Right atrium auricular region (tissue), 2 donors: ENCODE data around the gene PCDHGA6. TPM values are rescaled to one million over a fixed set of nuclear protein-coding genes. Genes with fewer than 3 reads are reported as not detected.
"Not testable (repeated sequence)": the region's sequence is repeated elsewhere in the genome, so short reads cannot be mapped to it uniquely, and the experiment has no call there.

Experiments
- DNase-seq: peaks from one replicate; pipeline ENCODE4 v3.0.0-alpha.2; 2019; ENCODE audit warnings: low spot score
- H3K27ac ChIP-seq, 2 donors: fragments of 200-600 bp; sonication (generic); 1 replicate in 1 of 2; 2 replicates in 1 of 2; pipeline ENCODE4 v1.5.1; 2016 to 2019
- H3K27me3 ChIP-seq, 2 donors: fragments of 200-600 bp; sonication (generic); one replicate each; pipeline versions ENCODE4 v1.5.1 to v1.6.0; 2017 to 2019
- H3K36me3 ChIP-seq: fragments of 200-600 bp; sonication (generic); one replicate; pipeline ENCODE4 v1.5.1; 2016
- H3K4me1 ChIP-seq, 2 donors: fragments of 200-600 bp; sonication (generic); one replicate each; pipeline versions ENCODE4 v1.5.1 to v1.6.0; 2017 to 2019
- H3K4me3 ChIP-seq, 2 donors: fragments of 200-600 bp; sonication (generic); 1 replicate in 1 of 2; 2 replicates in 1 of 2; pipeline ENCODE4 v1.5.1; 2017 to 2019; ENCODE audit warnings: mild to moderate bottlenecking in 1 of 2, moderate library complexity in 1 of 2
- H3K9me3 ChIP-seq, 2 donors: fragments of 200-600 bp; sonication (generic); one replicate each; pipeline ENCODE4 v1.5.1; 2019
- CTCF ChIP-seq, 2 donors: fragments of 200-600 bp; sonication (generic); IDR thresholded peaks; one replicate each; pipeline ENCODE4 v1.5.1; 2019; ENCODE audit warnings: antibody characterized with exemption in 2 of 2
- total RNA-seq, 2 donors: library from RNA; depleted of rRNA; stranded (reverse); fragments of >200 nt; gene quantifications; one replicate each; pipeline ENCODE4 v1.1.0, GENCODE V29; 2016

Gene PCDHGA6
- 1 to 10 TPM; 4.7 to 5.3 TPM for total RNA-seq

DNA sequence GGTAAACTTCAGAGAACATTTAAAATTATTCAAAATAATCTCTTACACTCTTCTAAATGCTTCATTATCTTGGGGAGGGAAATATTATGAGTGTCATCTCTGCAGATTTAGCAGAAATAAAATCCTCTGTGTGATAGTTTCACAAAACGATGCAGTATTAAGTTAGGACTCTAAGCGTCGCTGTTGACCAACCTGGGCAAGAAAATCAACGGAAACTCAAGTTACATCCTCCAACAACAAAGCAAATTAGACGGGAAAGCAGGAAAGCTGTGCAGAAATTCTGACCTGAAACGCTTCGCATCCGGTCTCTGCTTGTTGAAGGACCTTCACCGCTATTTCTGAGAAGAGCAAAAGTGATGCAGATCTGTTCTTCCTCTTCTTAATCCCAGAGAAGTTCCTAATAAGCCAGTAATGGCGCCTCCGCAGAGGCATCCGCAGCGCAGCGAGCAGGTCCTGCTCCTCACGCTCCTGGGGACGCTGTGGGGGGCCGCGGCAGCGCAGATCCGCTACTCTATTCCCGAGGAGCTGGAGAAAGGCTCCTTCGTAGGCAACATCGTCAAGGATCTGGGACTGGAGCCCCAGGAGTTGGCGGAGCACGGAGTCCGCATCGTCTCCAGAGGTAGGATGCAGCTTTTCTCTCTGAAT lies at the start of gene PCDHGA6:
Gene PCDHGA6, plus strand, starts transcription at position 219 of the 645 bp plus-strand sequence. Its CDS starts 193 bp downstream, at position 412.
- H3K36me3 ChIP-seq = no peaks in the 10 kb centered on the region
- peak within 1 kb of the TSS; percentile 10 to 35 for H3K4me3 ChIP-seq
- H3K9me3 ChIP-seq = peaks cover 15 to 92% of the 10 kb centered on the region in 2 donors
- no peaks in the 10 kb centered on the region for H3K27me3 ChIP-seq
- peak in 1 of 2 donors; percentile 62 for TF ChIP-seq CTCF (IDR thresholded peaks at IDR 0.05)
- no peak within 1 kb of the TSS for H3K27ac ChIP-seq
- no peak for DNase-seq
- no peaks in the 10 kb centered on the region for H3K4me1 ChIP-seq

- no peaks in the 10 kb centered on the region for H3K36me3 ChIP-seq
- H3K27ac ChIP-seq = peak overlapping the region; percentile 75 to 87
- peaks cover 3 to 43% of the 10 kb centered on the region in 2 donors for H3K9me3 ChIP-seq
- no peak for DNase-seq
- H3K4me1 ChIP-seq = peaks cover 0 to 3% of the 10 kb centered on the region in 2 donors
- peak overlapping the region; percentile 46 to 51 for H3K4me3 ChIP-seq
- TF ChIP-seq CTCF (IDR thresholded peaks at IDR 0.05) = peak; percentile 26 to 71
- no peaks in the 10 kb centered on the region for H3K27me3 ChIP-seq
These were observed 47.4 kb upstream of the PCDHGA6 start for GRCh38 chr5:141326088-141326854.

GRCh38 chr5:141328231-141328630 lies 45.5 kb upstream of the PCDHGA6 start:
- H3K4me3 ChIP-seq = no peak overlapping the region
- H3K9me3 ChIP-seq = peaks cover 3 to 56% of the 10 kb centered on the region in 2 donors
- TF ChIP-seq CTCF (IDR thresholded peaks at IDR 0.05) = no peak
- no peak for DNase-seq
- no peaks in the 10 kb centered on the region for H3K27me3 ChIP-seq
- no peak overlapping the region for H3K27ac ChIP-seq
- no peaks in the 10 kb centered on the region for H3K4me1 ChIP-seq
- H3K36me3 ChIP-seq = no peaks in the 10 kb centered on the region

DNA sequence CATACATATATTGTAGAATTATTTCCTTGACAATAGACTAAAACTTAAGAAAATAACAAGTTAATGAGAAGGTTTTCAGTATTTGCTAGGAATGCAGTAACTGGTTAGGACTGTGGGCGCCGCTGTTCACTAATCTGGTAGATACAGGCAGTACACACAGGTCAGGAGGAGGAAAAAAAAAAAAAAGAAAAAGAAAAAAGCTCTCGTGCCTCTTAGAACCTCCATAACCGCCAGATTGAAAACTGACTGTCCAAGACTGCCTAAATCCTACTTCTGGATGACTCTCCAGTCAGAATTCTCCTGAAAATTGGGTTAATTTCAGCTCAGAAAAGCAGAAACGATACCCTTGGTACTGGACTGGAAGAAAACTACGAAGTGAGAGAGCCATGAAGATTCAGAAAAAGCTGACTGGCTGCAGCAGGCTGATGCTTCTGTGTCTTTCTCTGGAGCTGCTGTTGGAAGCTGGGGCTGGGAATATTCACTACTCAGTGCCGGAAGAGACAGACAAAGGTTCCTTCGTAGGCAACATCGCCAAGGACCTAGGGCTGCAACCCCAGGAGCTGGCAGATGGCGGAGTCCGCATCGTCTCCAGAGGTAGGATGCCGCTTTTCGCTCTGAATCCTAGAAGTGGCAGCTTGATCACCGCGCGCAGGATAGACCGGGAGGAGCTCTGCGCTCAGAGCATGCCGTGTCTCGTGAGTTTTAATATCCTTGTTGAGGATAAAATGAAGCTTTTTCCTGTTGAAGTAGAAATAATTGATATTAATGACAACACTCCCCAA lies 43.2 kb upstream of the PCDHGA6 start, which contains the start of gene PCDHGA1:
Gene PCDHGA1, plus strand, starts transcription at position 216 of the 782 bp plus-strand sequence.
- peak in 1 of 2 donors; percentile 63 for TF ChIP-seq CTCF (IDR thresholded peaks at IDR 0.05)
- no peak for DNase-seq
- no peaks in the 10 kb centered on the region for H3K27me3 ChIP-seq
- peak within 1 kb of the TSS in 1 of 2 donors; percentile 61 for H3K27ac ChIP-seq
- H3K36me3 ChIP-seq = no peaks in the 10 kb centered on the region
- H3K4me3 ChIP-seq = peak within 1 kb of the TSS; percentile 23 to 25
- no peaks in the 10 kb centered on the region for H3K4me1 ChIP-seq
- H3K9me3 ChIP-seq = peaks cover 3 to 79% of the 10 kb centered on the region in 2 donors

DNA sequence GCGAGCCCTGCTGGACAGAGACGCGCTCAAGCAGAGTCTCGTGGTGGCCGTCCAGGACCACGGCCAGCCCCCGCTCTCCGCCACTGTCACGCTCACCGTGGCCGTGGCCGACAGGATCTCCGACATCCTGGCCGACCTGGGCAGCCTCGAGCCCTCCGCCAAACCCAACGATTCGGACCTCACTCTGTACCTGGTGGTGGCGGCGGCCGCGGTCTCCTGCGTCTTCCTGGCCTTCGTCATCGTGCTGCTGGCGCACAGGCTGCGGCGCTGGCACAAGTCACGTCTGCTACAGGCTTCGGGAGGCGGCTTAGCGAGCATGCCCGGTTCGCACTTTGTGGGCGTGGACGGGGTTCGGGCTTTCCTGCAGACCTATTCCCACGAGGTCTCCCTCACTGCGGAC lies 41.1 kb upstream of the PCDHGA6 start:
- DNase-seq, H3K27ac ChIP-seq, H3K36me3 ChIP-seq, H3K4me3 ChIP-seq, H3K4me1 ChIP-seq, H3K27me3 ChIP-seq: not testable (repeated sequence)
- H3K9me3 ChIP-seq = peaks cover 3 to 91% of the 10 kb centered on the region in 2 donors
